HepG2 (cell line): Measurements from ENCODE around the gene AP4E1. TPM values are rescaled to one million over a fixed set of nuclear protein-coding genes. Genes with fewer than 3 reads are reported as not detected.
"Not testable (repeated sequence)": the region's sequence is repeated elsewhere in the genome, so short reads cannot be mapped to it uniquely, and the experiment has no call there.

Experiments used
- ATAC-seq: fragments of 200-7000 bp; cut with Tn5 transposase; 3 replicates; pipeline ENCODE4 v1.9.1; 2020; ENCODE audit warnings: mild to moderate bottlenecking, moderate library complexity
- BruUV-seq: library from RNA; stranded (reverse); fragments of 400-500 nt; replicated peaks from 2 replicates; lab custom pipeline; 2021; lab: Mats Ljungman, UMichigan
- CTCF ChIA-PET: fragments of 300-600 bp; formaldehyde crosslinking; extraction: SDS; loops from one replicate; lab custom pipeline; 2021; ENCODE audit warnings: low total read pairs, inconsistent platforms, low intra/inter-chr PET ratio; lab: Yijun Ruan, JAX
- POLR2A ChIA-PET: fragments of 350-600 bp; sonication (Branson Sonifier 250); formaldehyde crosslinking; loops from one replicate; lab custom pipeline; 2020; ENCODE audit warnings: antibody characterized with exemption, inconsistent platforms; lab: Yijun Ruan, JAX
- DNase-seq: peaks from one replicate; pipeline ENCODE4 v3.0.0-alpha.2; 2015; ENCODE audit warnings: low spot score
- FAIRE-seq: peaks from 3 replicates; lab custom pipeline; 2011; peaks lifted over from hg19 to GRCh38; lab: Jason Lieb, UNC
- H2AFZ ChIP-seq: one replicate; pipeline ENCODE4 v1.6.1; 2011; ENCODE audit warnings: low read length, inconsistent platforms
- H3K27ac ChIP-seq: fragments of 300-600 bp; 3 replicates; pipeline ENCODE4 v1.8.0; 2011; ENCODE audit warnings: mixed run types, mild to moderate bottlenecking, mixed read lengths, low read length, inconsistent platforms; ENCODE audit not compliant: insufficient read depth; ENCODE audit errors: extremely low read length
- H3K27me3 ChIP-seq, 2 experiments: fragments of 200-600 bp in 1 of 2; 2 replicates in 1 of 2; 3 replicates in 1 of 2; pipeline versions ENCODE4 v1.6.0 to v1.8.0; 2011; ENCODE audit warnings: low read length in 2 of 2, mild to moderate bottlenecking in 2 of 2, moderate library complexity in 2 of 2, inconsistent platforms in 1 of 2; ENCODE audit not compliant: insufficient read depth in 2 of 2, control insufficient read depth in 1 of 2
- H3K36me3 ChIP-seq, 2 experiments: fragments of 200-600 bp in 1 of 2; replicated peaks in 1 of 2; 2 replicates in 1 of 2; 3 replicates in 1 of 2; pipeline versions ENCODE4 v1.5.1 to v1.8.0; 2011; ENCODE audit warnings: low read length in 2 of 2, inconsistent platforms in 1 of 2; ENCODE audit not compliant: insufficient read depth in 2 of 2, control insufficient read depth in 1 of 2
- H3K4me1 ChIP-seq: 2 replicates; pipeline ENCODE4 v1.5.1; 2012; ENCODE audit warnings: low read length, inconsistent platforms; ENCODE audit not compliant: insufficient read depth
- H3K4me2 ChIP-seq: 2 replicates; pipeline ENCODE4 v1.6.0; 2011; ENCODE audit warnings: low read depth, low read length, inconsistent platforms
- H3K4me3 ChIP-seq, 3 experiments: fragments of 200-600 bp in 1 of 3; sonication (generic), shearing (Covaris generic) in 1 of 3; replicated peaks in 1 of 3; 2 replicates each; pipeline ENCODE4 v1.5.1; 2011 to 2016; ENCODE audit warnings: low read length in 3 of 3, inconsistent platforms in 2 of 3, low read depth in 2 of 3, mild to moderate bottlenecking in 2 of 3, control low read depth in 1 of 3, mixed read lengths in 1 of 3; ENCODE audit not compliant: insufficient read depth in 1 of 3
- H3K79me2 ChIP-seq: one replicate; pipeline ENCODE4 v1.6.1; 2011; ENCODE audit warnings: low read length, inconsistent platforms; ENCODE audit not compliant: insufficient read depth
- H3K9ac ChIP-seq: 2 replicates; pipeline ENCODE4 v1.6.0; 2011; ENCODE audit warnings: mild to moderate bottlenecking, low read depth, low read length, inconsistent platforms; ENCODE audit not compliant: insufficient read depth
- H3K9me3 ChIP-seq: 2 replicates; pipeline ENCODE4 v1.5.1; 2012; ENCODE audit warnings: mild to moderate bottlenecking, low read length
- H4K20me1 ChIP-seq: 2 replicates; pipeline ENCODE4 v1.6.0; 2011; ENCODE audit warnings: inconsistent platforms, mild to moderate bottlenecking, low read length, moderate library complexity; ENCODE audit not compliant: insufficient read depth
- POLR2G ChIP-seq: fragments of 200-400 bp; formaldehyde crosslinking; IDR thresholded peaks from 2 replicates; pipeline ENCODE4 v1.6.1; 2018; ENCODE audit warnings: mild to moderate bottlenecking, low read depth, low read length, moderate library complexity
- TEAD3 ChIP-seq: optimal IDR thresholded peaks from 2 replicates; pipeline ENCODE3; 2016; ENCODE audit warnings: borderline replicate concordance
- ZBTB3 ChIP-seq: sonication (generic); formaldehyde crosslinking; IDR thresholded peaks from 2 replicates; pipeline ENCODE4 v1.4.0; 2020; ENCODE audit warnings: low read depth, mild to moderate bottlenecking, moderate library complexity, missing genetic modification reagents, borderline replicate concordance
- ZNF792 ChIP-seq: IDR thresholded peaks from 2 replicates; pipeline ENCODE4 v1.6.1; 2016
- WGBS: methylation state at CpG from one replicate; pipeline ENCODE4 v1.1.6; 2017; ENCODE audit warnings: low lambda C conversion rate; 5-methylcytosine and 5-hydroxymethylcytosine counted together
- in situ Hi-C: cut with HindIII; loops from 2 replicates; pipeline ENCODE4 v1.10.0; 2017; ENCODE audit warnings: low pct_unique_long_range_greater_than_20kb; ENCODE audit not compliant: extremely low pct_ligation_motif_present
- intact Hi-C: fragments of 100-400 bp; cut with micrococcal nuclease; formaldehyde crosslinking; loops from one replicate; pipeline ENCODE4 v1.10.0; 2022; ENCODE audit not compliant: unreplicated experiment
- polyA plus RNA-seq, 8 experiments: library from polyadenylated mRNA; depleted of rRNA in 3 of 8; stranded (reverse) in 7 of 8; unstranded in 1 of 8; fragments of >200 nt; fragmentation: Illumina TruSeq in 4 of 8; extraction: Trizol in 4 of 8; gene quantifications; 2 replicates each; pipeline versions ENCODE4 v1.2.1 to v1.2.3, GENCODE V29; 2011 to 2016; ENCODE audit warnings: low read depth in 4 of 8, missing spikeins in 1 of 8, mixed read lengths in 1 of 8; ENCODE audit not compliant: insufficient read depth in 1 of 8
- total RNA-seq, 5 experiments: library from RNA; depleted of rRNA; stranded (reverse); fragments of >200 nt; fragmentation: Illumina TruSeq; extraction: Trizol; gene quantifications; 2 replicates each; pipeline ENCODE4 v1.2.3, GENCODE V29; 2016; ENCODE audit warnings: low read depth in 1 of 5
- TF ChIP-seq, protein P1 (sequence below): sonication (generic); formaldehyde crosslinking; IDR thresholded peaks from 2 replicates; pipeline ENCODE4 v1.4.0; 2020; ENCODE audit warnings: missing genetic modification reagents, borderline replicate concordance

AP4E1 gene
- total and polyA plus RNA-seq, 2 of the 13 experiments (the other 11 are each of a cell fraction or from before 2014, with no cell fraction given): 2.2 to 7.8 TPM

DNA sequence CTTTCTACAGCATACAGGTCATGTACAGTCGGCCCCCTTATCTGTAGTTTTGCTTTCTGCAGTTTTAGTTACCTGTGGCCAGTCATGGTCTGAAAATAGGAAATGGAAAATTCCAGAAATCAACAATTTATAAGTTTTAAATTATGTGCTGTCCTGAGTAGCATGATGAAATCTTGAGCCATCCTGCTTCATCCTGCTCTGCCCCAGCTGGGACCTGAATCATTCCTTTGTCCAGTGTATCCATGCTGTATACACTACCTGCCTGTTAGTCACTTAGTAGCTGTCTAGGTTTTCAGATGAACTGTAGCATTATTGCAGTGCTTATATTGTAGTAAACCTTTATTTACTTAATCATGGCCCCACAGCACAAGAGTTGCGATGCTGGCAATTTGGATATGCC is 44.8 kb downstream of the AP4E1 start (continued):
- TF ChIP-seq, protein P1, sequence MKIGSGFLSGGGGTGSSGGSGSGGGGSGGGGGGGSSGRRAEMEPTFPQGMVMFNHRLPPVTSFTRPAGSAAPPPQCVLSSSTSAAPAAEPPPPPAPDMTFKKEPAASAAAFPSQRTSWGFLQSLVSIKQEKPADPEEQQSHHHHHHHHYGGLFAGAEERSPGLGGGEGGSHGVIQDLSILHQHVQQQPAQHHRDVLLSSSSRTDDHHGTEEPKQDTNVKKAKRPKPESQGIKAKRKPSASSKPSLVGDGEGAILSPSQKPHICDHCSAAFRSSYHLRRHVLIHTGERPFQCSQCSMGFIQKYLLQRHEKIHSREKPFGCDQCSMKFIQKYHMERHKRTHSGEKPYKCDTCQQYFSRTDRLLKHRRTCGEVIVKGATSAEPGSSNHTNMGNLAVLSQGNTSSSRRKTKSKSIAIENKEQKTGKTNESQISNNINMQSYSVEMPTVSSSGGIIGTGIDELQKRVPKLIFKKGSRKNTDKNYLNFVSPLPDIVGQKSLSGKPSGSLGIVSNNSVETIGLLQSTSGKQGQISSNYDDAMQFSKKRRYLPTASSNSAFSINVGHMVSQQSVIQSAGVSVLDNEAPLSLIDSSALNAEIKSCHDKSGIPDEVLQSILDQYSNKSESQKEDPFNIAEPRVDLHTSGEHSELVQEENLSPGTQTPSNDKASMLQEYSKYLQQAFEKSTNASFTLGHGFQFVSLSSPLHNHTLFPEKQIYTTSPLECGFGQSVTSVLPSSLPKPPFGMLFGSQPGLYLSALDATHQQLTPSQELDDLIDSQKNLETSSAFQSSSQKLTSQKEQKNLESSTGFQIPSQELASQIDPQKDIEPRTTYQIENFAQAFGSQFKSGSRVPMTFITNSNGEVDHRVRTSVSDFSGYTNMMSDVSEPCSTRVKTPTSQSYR (CRISPR knock-in tag): no peak
- TF ChIP-seq ZBTB3 (CRISPR knock-in tag) (no peak), POLR2G (no peak), TEAD3 (no peak), ZNF792 (CRISPR knock-in tag) (no peak)
- TF ChIP-seq, all 625 proteins: peak for 2

DNA sequence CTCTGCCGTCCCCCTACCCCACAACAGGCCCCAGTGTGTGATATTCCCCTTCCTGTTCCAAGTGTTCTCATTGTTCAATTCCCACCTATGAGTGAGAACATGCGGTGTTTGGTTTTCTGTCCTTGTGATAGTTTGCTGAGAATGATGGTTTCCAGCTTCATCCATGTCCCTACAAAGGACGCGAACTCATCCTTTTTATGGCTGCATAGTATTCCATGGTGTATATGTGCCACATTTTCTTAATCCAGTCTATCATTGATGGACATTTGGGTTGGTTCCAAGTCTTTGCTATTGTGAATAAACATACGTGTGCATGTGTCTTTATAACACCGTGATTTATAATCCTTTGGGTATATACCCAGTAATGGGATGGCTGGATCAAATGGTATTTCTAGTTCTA is 46.4 kb downstream of the AP4E1 start:
- in situ Hi-C loops, H3K4me1 ChIP-seq, H4K20me1 ChIP-seq, H3K27ac ChIP-seq, FAIRE-seq, DNase-seq, H3K27me3 ChIP-seq, H3K9ac ChIP-seq, H2AFZ ChIP-seq, H3K9me3 ChIP-seq, H3K4me2 ChIP-seq, H3K4me3 ChIP-seq, CTCF ChIA-PET, intact Hi-C loops, H3K79me2 ChIP-seq, POLR2A ChIA-PET, BruUV-seq, ATAC-seq: not testable (repeated sequence)
- H3K36me3 ChIP-seq: peaks cover 6 to 41% of the 10 kb centered on the region in 2 experiments
- WGBS: 93% methylated on average over 6 of the region's 6 CpGs
